Smooth muscle cell (in vitro differentiated cells): ENCODE measurements around the gene TSEN2. TPM values are rescaled to one million over a fixed set of nuclear protein-coding genes. Genes with fewer than 3 reads are reported as not detected.
"Not testable (repeated sequence)": the region's sequence is repeated elsewhere in the genome, so short reads cannot be mapped to it uniquely, and the experiment has no call there.

Experiments used
- DNase-seq: peaks from one replicate; lab custom pipeline; 2025; ENCODE audit not compliant: unreplicated experiment; lab: John Stamatoyannopoulos, UW
- H2AFZ ChIP-seq: fragments of 200-600 bp; sonication (generic); 2 replicates; pipeline ENCODE4 v1.6.0; 2016; ENCODE audit warnings: antibody characterized with exemption, low read depth, mild to moderate bottlenecking
- H3F3A ChIP-seq: fragments of 200-600 bp; sonication (generic); 2 replicates; pipeline ENCODE4 v1.6.0; 2017; ENCODE audit warnings: antibody characterized with exemption, low read depth
- H3K27ac ChIP-seq: fragments of 200-600 bp; sonication (generic); 2 replicates; pipeline ENCODE4 v1.5.1; 2016; ENCODE audit warnings: low read depth, mild to moderate bottlenecking
- H3K27me3 ChIP-seq: fragments of 200-600 bp; sonication (generic); 2 replicates; pipeline ENCODE4 v1.6.1; 2016; ENCODE audit warnings: low read depth, mild to moderate bottlenecking
- H3K36me3 ChIP-seq: fragments of 200-600 bp; sonication (generic); 2 replicates; pipeline ENCODE4 v1.5.1; 2016; ENCODE audit warnings: low read depth
- H3K4me1 ChIP-seq: fragments of 200-600 bp; sonication (generic); 2 replicates; pipeline ENCODE4 v1.5.1; 2016; ENCODE audit warnings: low read depth
- H3K4me2 ChIP-seq: fragments of 200-600 bp; sonication (generic); 2 replicates; pipeline ENCODE4 v1.6.0; 2016; ENCODE audit warnings: mild to moderate bottlenecking
- H3K4me3 ChIP-seq: fragments of 200-600 bp; sonication (generic); 2 replicates; pipeline ENCODE4 v1.5.1; 2016; ENCODE audit warnings: mild to moderate bottlenecking
- H3K79me2 ChIP-seq: fragments of 200-600 bp; sonication (generic); 2 replicates; pipeline ENCODE4 v1.6.0; 2016; ENCODE audit warnings: low read depth, mild to moderate bottlenecking
- H3K9ac ChIP-seq: fragments of 200-600 bp; sonication (generic); 2 replicates; pipeline ENCODE4 v1.6.0; 2016; ENCODE audit warnings: low read depth
- H3K9me3 ChIP-seq: fragments of 200-600 bp; sonication (generic); replicated peaks from 2 replicates; pipeline ENCODE4 v1.5.1; 2016; ENCODE audit warnings: low read depth
- H4K20me1 ChIP-seq: fragments of 200-600 bp; sonication (generic); 2 replicates; pipeline ENCODE4 v1.6.0; 2016; ENCODE audit warnings: low read depth
- WGBS: methylation state at CpG from one replicate; pipeline ENCODE4 v1.1.7; 2016; ENCODE audit warnings: low lambda C conversion rate; 5-methylcytosine and 5-hydroxymethylcytosine counted together
- polyA plus RNA-seq: library from polyadenylated mRNA; unstranded; fragments of >200 nt; fragmentation: Nextera tagmentation; extraction: Ambion mirVana; gene quantifications from 2 replicates; pipeline ENCODE4 v1.2.1, GENCODE V29; 2016
- total RNA-seq: library from RNA; depleted of rRNA; stranded (reverse); fragments of >200 nt; gene quantifications from 2 replicates; pipeline ENCODE4 v1.2.3, GENCODE V29; 2014
- TF ChIP-seq, protein P1 (sequence below): fragments of 200-600 bp; sonication (generic); IDR thresholded peaks from 2 replicates; pipeline ENCODE4 v1.5.1; 2017; ENCODE audit warnings: borderline replicate concordance, mild to moderate bottlenecking, antibody characterized with exemption; ENCODE audit not compliant: insufficient read depth, poor library complexity, severe bottlenecking

Gene TSEN2
- total and polyA plus RNA-seq, 2 experiments from 2014 or later = 3.6 to 3.9 TPM

DNA sequence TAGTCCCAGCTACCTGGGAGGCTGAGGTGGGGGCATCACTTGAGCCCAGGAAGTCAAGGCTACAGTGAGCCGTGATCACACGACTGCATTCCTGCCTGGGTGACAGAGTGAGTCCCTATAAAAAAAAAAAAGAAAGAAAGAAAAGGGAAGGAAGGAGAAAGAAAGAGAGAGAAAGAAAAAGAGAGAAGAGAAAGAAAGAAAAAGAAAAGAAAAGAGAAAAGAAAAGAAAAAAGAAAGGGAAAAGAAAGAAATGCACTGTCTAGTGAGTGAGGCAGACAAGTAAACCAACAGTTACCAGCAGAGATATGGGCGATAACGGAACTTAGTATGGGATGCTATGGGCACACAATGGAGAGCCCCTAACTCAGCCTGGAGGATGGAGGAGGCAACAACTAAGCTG is 37.2 kb upstream of the TSEN2 start:
- no peak overlapping the region for H2AFZ ChIP-seq
- peaks cover 10% of the 10 kb centered on the region for H3F3A ChIP-seq
- no peak overlapping the region for H3K4me2 ChIP-seq
- WGBS = 94% methylated on average over 4 of the region's 4 CpGs
- no peaks in the 10 kb centered on the region for H3K27me3 ChIP-seq
- no peaks in the 10 kb centered on the region for H3K9me3 ChIP-seq
- H3K79me2 ChIP-seq = no peaks in the 10 kb centered on the region
- no peak overlapping the region for H3K4me3 ChIP-seq
- H3K4me1 ChIP-seq = peaks cover 9% of the 10 kb centered on the region
- H3K36me3 ChIP-seq = no peaks in the 10 kb centered on the region
- TF ChIP-seq, protein P1, sequence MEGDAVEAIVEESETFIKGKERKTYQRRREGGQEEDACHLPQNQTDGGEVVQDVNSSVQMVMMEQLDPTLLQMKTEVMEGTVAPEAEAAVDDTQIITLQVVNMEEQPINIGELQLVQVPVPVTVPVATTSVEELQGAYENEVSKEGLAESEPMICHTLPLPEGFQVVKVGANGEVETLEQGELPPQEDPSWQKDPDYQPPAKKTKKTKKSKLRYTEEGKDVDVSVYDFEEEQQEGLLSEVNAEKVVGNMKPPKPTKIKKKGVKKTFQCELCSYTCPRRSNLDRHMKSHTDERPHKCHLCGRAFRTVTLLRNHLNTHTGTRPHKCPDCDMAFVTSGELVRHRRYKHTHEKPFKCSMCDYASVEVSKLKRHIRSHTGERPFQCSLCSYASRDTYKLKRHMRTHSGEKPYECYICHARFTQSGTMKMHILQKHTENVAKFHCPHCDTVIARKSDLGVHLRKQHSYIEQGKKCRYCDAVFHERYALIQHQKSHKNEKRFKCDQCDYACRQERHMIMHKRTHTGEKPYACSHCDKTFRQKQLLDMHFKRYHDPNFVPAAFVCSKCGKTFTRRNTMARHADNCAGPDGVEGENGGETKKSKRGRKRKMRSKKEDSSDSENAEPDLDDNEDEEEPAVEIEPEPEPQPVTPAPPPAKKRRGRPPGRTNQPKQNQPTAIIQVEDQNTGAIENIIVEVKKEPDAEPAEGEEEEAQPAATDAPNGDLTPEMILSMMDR = no peak
- no peak for DNase-seq
- H3K27ac ChIP-seq = no peak overlapping the region
- no peak overlapping the region for H3K9ac ChIP-seq
- no peaks in the 10 kb centered on the region for H4K20me1 ChIP-seq

DNA sequence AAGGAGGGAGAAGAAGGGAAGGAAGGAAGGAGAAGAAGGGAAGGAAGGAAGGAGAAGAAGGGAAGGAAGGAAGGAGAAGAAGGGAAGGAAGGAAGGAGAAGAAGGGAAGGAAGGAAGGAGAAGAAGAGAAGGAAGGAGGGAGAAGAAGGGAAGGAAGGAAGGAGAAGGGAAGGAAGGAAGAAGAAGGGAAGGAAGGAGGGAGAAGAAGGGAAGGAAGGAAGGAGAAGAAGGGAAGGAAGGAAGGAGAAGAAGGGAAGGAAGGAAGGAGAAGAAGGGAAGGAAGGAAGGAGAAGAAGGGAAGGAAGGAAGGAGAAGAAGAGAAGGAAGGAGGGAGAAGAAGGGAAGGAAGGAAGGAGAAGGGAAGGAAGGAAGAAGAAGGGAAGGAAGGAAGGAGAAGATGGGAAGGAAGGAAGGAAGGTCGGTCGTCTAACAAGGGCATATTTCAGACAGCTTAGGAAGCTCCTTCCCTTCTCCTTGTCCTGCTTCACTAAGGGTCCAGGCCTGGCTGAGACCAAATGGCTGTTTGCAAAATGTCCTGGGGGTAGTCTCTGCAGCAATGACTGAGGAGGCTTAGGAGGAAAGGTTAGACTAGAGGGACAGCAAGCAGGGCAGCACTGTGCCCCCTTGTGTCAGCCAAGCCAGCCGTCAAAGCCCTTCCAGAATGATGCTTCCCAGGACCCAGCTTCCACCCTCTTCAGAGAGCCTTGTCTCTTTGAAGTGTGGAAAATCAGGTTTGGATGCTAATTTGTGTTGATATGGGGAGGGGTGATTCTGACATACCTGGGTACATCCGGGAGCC is 35.7 kb upstream of the TSEN2 start:
- not testable (repeated sequence) for H3K4me2 ChIP-seq, H3K36me3 ChIP-seq, H3K27ac ChIP-seq, H3K4me3 ChIP-seq, H3K9me3 ChIP-seq, H4K20me1 ChIP-seq, H3K4me1 ChIP-seq, H2AFZ ChIP-seq, H3F3A ChIP-seq, H3K79me2 ChIP-seq, H3K9ac ChIP-seq, H3K27me3 ChIP-seq, DNase-seq
- 68% methylated on average over 4 of the region's 4 CpGs for WGBS

DNA sequence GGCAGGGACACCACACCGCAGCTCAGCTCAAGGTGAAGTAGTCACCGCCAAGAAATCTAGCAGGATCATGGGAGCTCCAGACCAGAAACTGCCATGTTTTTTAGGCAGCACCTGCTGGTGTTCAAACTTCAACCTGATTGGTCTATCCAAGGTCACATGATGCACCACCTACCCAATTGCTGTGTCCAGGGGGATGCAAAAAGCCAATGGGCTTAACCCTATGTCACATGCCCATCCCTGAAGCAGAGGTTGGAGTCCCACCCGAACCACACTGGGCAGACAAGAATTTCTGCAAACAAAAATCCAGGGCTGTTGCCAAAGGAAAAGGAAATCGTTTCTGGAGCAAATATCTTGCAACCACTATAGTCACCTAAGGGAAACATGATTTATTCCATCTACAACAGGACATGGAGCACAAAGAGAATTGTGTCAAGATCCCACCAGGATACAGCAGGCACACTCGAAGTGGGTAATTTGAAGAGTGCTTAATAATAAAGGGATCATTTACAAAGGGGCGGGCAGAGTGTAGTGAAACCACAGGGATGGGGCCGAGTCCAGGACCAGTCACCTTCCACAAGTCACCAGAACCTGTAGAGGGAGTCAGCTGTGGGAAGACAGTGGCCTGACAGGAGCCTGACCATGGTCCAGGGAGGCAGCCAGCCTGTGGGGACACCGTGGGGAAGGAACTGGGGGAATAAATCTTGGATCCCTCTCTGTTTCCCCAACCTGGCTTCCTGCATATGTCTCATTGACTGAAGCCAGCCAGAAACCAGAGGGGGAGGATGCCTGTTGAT is 34.2 kb upstream of the TSEN2 start:
- no peak for DNase-seq
- no peaks in the 10 kb centered on the region for H3F3A ChIP-seq
- no peaks in the 10 kb centered on the region for H4K20me1 ChIP-seq
- no peaks in the 10 kb centered on the region for H3K9me3 ChIP-seq
- no peak overlapping the region for H3K9ac ChIP-seq
- 93% methylated on average over 8 of the region's 8 CpGs for WGBS
- TF ChIP-seq, protein P1 = no peak
- no peaks in the 10 kb centered on the region for H3K79me2 ChIP-seq
- H3K4me3 ChIP-seq = no peak overlapping the region
- H3K4me1 ChIP-seq = peaks cover 9% of the 10 kb centered on the region
- no peak overlapping the region for H2AFZ ChIP-seq
- no peaks in the 10 kb centered on the region for H3K27me3 ChIP-seq
- no peak overlapping the region for H3K4me2 ChIP-seq
- H3K36me3 ChIP-seq = no peaks in the 10 kb centered on the region
- H3K27ac ChIP-seq = no peak overlapping the region

DNA sequence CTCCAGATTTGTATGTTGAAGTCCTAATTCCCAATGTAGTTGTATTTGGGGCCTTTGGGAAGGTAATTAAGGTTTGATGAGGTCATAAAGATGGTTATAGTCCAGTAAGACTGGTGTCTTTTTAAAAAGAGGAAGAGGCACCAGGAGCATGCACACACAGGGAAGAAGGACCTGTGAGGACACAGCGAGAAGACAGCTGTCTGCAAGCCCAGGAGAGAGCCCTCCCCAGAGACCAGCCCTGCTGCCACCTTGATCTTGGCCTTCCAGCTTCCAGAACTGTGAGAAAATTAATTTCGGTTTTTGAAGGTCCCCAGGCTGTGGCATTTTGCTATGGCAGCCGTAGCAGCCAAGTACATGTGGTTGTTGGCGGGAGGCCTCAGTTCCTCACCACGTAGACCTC is 32.8 kb upstream of the TSEN2 start:
- Histone ChIP-seq H3K4me1 (peaks cover 9% of the 10 kb centered on the region), H3F3A (no peaks in the 10 kb centered on the region), H2AFZ (no peak overlapping the region), H3K27me3 (no peaks in the 10 kb centered on the region), H3K9me3 (no peaks in the 10 kb centered on the region), H4K20me1 (no peaks in the 10 kb centered on the region), H3K79me2 (no peaks in the 10 kb centered on the region), H3K9ac (no peak overlapping the region), H3K4me3 (no peak overlapping the region), H3K36me3 (no peaks in the 10 kb centered on the region), H3K4me2 (no peak overlapping the region), H3K27ac (no peak overlapping the region)
- 90% methylated on average over 5 of the region's 5 CpGs for WGBS
- no peak for DNase-seq
- TF ChIP-seq, protein P1 = no peak
